ENCODE measurements around the gene LRCH4. TPM values are rescaled to one million over a fixed set of nuclear protein-coding genes. Genes with fewer than 3 reads are reported as not detected.
A peak's percentile ranks its signal among the peaks of the same experiment; 100 is the strongest.

Gene LRCH4
- total RNA-seq, 6 experiments from 2014 or later = 19.5 to 39.1 (median 24.7) TPM

- TF ChIP-seq CTCF (IDR thresholded peaks at IDR 0.05) (no peak), POLR2A (IDR thresholded peaks at IDR 0.05) (no peak)
- no peak for DNase-seq
- peaks cover 0 to 24% (median 2%) of the 10 kb centered on the region in 4 donors for H3K36me3 ChIP-seq
- WGBS (ENCODE audit: insufficient coverage, low coverage, low lambda C conversion rate, missing lambda C conversion rate) = no CpG with 5 or more reads among the region's 20 CpGs
- H3K27me3 ChIP-seq = no peaks in the 10 kb centered on the region
- H3K27ac ChIP-seq = peak overlapping the region in 1 of 3 donors; percentile 96
- H3K9me3 ChIP-seq = no peaks in the 10 kb centered on the region
- no peak for ATAC-seq
- intact Hi-C loops (cut with DNase I) = loop anchor here in 1 of 2 donors (5.0 kb wide), 1 partner anchor 120 kb away; the partner anchor contains the start of gene GIGYF1
- H3K4me1 ChIP-seq = peaks cover 0 to 33% (median 15%) of the 10 kb centered on the region in 4 donors
- H3K4me3 ChIP-seq = no peak overlapping the region
These were observed 13.5 kb downstream of the LRCH4 start for GRCh38 chr7:100572281-100572948.

- intact Hi-C loops (cut with DNase I) = loop anchor here in 1 of 2 donors (5.0 kb wide), 1 partner anchor 121 kb away; the partner anchor contains the start of gene GIGYF1
- H3K4me1 ChIP-seq = peaks cover 0 to 40% (median 19%) of the 10 kb centered on the region in 4 donors
- ATAC-seq (no peak), DNase-seq (no peak)
- H3K4me3 ChIP-seq = no peak overlapping the region
- no CpG with 5 or more reads among the region's 2 CpGs for WGBS (ENCODE audit: insufficient coverage, low coverage, low lambda C conversion rate, missing lambda C conversion rate)
- no peaks in the 10 kb centered on the region for H3K27me3 ChIP-seq
- TF ChIP-seq CTCF (IDR thresholded peaks at IDR 0.05) (no peak), POLR2A (IDR thresholded peaks at IDR 0.05) (no peak)
- no peaks in the 10 kb centered on the region for H3K9me3 ChIP-seq
- peaks cover 0 to 18% (median 2%) of the 10 kb centered on the region in 4 donors for H3K36me3 ChIP-seq
- H3K27ac ChIP-seq = peak overlapping the region in 1 of 3 donors; percentile 96
These were observed 14.2 kb downstream of the LRCH4 start for GRCh38 chr7:100571829-100572116.

- H3K27ac ChIP-seq = peak overlapping the region in 2 of 3 donors; percentile 90 to 96
- 34% methylated on average over 8 of the region's 26 CpGs for WGBS (ENCODE audit: insufficient coverage, low coverage, low lambda C conversion rate, missing lambda C conversion rate)
- peaks cover 0 to 16% (median 2%) of the 10 kb centered on the region in 4 donors for H3K36me3 ChIP-seq
These were observed 14.7 kb downstream of the LRCH4 start for GRCh38 chr7:100570954-100571828.

More at GRCh38 chr7:100570954-100571828, 14.7 kb downstream of the LRCH4 start:
- DNase-seq (peak in 2 of 3 donors; percentile 51 to 76), ATAC-seq (peak in 2 of 4 donors; percentile 0)
- no peaks in the 10 kb centered on the region for H3K9me3 ChIP-seq
- peak overlapping the region in 2 of 3 donors; percentile 49 for H3K4me3 ChIP-seq
- intact Hi-C loops (cut with DNase I) = loop anchor here in 1 of 2 donors (5.0 kb wide), 1 partner anchor 121 kb away; the partner anchor contains the start of gene GIGYF1
- TF ChIP-seq POLR2A (IDR thresholded peaks at IDR 0.05) (peak; percentile 59), CTCF (IDR thresholded peaks at IDR 0.05) (no peak)
- H3K27me3 ChIP-seq = no peaks in the 10 kb centered on the region
- H3K4me1 ChIP-seq = peaks cover 0 to 46% (median 22%) of the 10 kb centered on the region in 4 donors

Data from right lobe of liver (tissue), 6 donors.